ENCODE measurements around the gene TOMM34. TPM values are rescaled to one million over a fixed set of nuclear protein-coding genes. Genes with fewer than 3 reads are reported as not detected.

TOMM34 gene
- 16.7 and 18.5 TPM in 2 replicates for total RNA-seq

GRCh38 chr20:44960103-44960852, at the start of gene TOMM34:
TOMM34 (minus strand) TSS chr20:44960397; CDS start chr20:44960333, 64 bp downstream.

GRCh38 chr20:44966030-44966961, 6.1 kb upstream of the TOMM34 start, which contains the start of gene STK4:
STK4 (plus strand) TSS chr20:44966512; CDS start chr20:44966569, 57 bp downstream.

GRCh38 chr20:44909872-44910689, 50.1 kb downstream of the TOMM34 start, which contains the start of gene PABPC1L:
PABPC1L (plus strand) TSS chr20:44910060; CDS start chr20:44910144, 84 bp downstream.

Other genes with a start within 250 kb of the TOMM34 start
- gene CCN5, start 245.0 kb downstream of the TOMM34 start, total RNA-seq: not detected in 2 replicates
- gene KCNK15, start 214.5 kb downstream of the TOMM34 start, total RNA-seq: 0.14 and 0.34 TPM in 2 replicates
- gene RIMS4, start 149.9 kb downstream of the TOMM34 start, total RNA-seq: not detected in 2 replicates
- 58.8 and 140 TPM in 2 replicates for gene YWHAB, start 74.7 kb downstream of the TOMM34 start, total RNA-seq
- 6.8 and 21.9 TPM in 2 replicates for gene PABPC1L, start 50.3 kb downstream of the TOMM34 start, total RNA-seq
- 43.4 and 48.1 TPM in 2 replicates for gene STK4, start 6.1 kb upstream of the TOMM34 start, total RNA-seq
- gene KCNS1, start 140.7 kb upstream of the TOMM34 start, total RNA-seq: 0.64 and 1.0 TPM in 2 replicates
- gene WFDC5, start 154.8 kb upstream of the TOMM34 start, total RNA-seq: 0.64 and 8.2 TPM in 2 replicates
- gene WFDC12, start 164.1 kb upstream of the TOMM34 start, total RNA-seq: 8.9 TPM in 1 of 2 replicates, not detected in the other
- 39.5 and 217 TPM in 2 replicates for gene PI3, start 214.5 kb upstream of the TOMM34 start, total RNA-seq
- gene SEMG1, start 246.6 kb upstream of the TOMM34 start, total RNA-seq: not detected in 2 replicates

All from nasal cavity respiratory epithelium epithelial cell of viscerocranial mucosa (primary cell).